ENCODE data around the gene DBT.

GRCh38 chr1:100266741-100267140 lies 17.1 kb upstream of the DBT start:
- TF ChIP-seq, protein P1, sequence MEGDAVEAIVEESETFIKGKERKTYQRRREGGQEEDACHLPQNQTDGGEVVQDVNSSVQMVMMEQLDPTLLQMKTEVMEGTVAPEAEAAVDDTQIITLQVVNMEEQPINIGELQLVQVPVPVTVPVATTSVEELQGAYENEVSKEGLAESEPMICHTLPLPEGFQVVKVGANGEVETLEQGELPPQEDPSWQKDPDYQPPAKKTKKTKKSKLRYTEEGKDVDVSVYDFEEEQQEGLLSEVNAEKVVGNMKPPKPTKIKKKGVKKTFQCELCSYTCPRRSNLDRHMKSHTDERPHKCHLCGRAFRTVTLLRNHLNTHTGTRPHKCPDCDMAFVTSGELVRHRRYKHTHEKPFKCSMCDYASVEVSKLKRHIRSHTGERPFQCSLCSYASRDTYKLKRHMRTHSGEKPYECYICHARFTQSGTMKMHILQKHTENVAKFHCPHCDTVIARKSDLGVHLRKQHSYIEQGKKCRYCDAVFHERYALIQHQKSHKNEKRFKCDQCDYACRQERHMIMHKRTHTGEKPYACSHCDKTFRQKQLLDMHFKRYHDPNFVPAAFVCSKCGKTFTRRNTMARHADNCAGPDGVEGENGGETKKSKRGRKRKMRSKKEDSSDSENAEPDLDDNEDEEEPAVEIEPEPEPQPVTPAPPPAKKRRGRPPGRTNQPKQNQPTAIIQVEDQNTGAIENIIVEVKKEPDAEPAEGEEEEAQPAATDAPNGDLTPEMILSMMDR (IDR thresholded peaks at IDR 0.05; ENCODE audit: insufficient read depth, low read length): no peak
- TF ChIP-seq, protein P2, sequence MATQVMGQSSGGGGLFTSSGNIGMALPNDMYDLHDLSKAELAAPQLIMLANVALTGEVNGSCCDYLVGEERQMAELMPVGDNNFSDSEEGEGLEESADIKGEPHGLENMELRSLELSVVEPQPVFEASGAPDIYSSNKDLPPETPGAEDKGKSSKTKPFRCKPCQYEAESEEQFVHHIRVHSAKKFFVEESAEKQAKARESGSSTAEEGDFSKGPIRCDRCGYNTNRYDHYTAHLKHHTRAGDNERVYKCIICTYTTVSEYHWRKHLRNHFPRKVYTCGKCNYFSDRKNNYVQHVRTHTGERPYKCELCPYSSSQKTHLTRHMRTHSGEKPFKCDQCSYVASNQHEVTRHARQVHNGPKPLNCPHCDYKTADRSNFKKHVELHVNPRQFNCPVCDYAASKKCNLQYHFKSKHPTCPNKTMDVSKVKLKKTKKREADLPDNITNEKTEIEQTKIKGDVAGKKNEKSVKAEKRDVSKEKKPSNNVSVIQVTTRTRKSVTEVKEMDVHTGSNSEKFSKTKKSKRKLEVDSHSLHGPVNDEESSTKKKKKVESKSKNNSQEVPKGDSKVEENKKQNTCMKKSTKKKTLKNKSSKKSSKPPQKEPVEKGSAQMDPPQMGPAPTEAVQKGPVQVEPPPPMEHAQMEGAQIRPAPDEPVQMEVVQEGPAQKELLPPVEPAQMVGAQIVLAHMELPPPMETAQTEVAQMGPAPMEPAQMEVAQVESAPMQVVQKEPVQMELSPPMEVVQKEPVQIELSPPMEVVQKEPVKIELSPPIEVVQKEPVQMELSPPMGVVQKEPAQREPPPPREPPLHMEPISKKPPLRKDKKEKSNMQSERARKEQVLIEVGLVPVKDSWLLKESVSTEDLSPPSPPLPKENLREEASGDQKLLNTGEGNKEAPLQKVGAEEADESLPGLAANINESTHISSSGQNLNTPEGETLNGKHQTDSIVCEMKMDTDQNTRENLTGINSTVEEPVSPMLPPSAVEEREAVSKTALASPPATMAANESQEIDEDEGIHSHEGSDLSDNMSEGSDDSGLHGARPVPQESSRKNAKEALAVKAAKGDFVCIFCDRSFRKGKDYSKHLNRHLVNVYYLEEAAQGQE (IDR thresholded peaks at IDR 0.05; ENCODE audit: insufficient replicate concordance, low read depth): no peak
